GM23248 (cell line): ENCODE results near the gene DKKL1.

ENCODE experiments used
- EZH2 ChIP-seq: fragments of 200-600 bp; sonication (generic); IDR thresholded peaks from 2 replicates; pipeline ENCODE4 v1.6.1; 2018; ENCODE audit warnings: antibody characterized with exemption, mild to moderate bottlenecking; ENCODE audit not compliant: insufficient read depth, poor library complexity, severe bottlenecking
- EZH2phosphoT487 ChIP-seq: fragments of 200-600 bp; sonication (generic); IDR thresholded peaks from 2 replicates; pipeline ENCODE4 v1.6.1; 2018; ENCODE audit warnings: antibody characterized with exemption, moderate library complexity, mild to moderate bottlenecking, low read depth; ENCODE audit not compliant: insufficient read depth

DNA sequence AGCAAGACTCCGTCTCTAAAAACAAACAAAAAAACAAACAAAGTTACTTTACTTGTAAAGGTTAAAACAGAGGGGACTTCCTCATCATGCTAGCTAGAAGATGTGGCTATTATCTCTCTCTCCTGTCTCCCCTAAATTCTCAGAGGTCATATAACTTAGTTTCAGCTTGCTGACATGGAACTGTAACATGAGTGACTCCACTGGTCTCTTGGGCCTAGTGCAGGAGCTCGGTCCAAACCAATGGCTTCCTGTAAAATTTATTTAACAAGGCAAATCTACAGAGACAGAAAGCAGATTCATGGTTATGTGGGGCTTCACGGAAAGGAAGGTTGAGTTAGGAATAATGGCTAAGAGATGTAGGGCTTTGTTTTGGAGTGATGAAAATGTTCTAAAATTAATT, 14.8 kb downstream of the DKKL1 start:
- TF ChIP-seq EZH2 (no peak), EZH2phosphoT487 (no peak)
